Measurements from ENCODE around the gene ADAP1.

ADAP1 gene

DNA sequence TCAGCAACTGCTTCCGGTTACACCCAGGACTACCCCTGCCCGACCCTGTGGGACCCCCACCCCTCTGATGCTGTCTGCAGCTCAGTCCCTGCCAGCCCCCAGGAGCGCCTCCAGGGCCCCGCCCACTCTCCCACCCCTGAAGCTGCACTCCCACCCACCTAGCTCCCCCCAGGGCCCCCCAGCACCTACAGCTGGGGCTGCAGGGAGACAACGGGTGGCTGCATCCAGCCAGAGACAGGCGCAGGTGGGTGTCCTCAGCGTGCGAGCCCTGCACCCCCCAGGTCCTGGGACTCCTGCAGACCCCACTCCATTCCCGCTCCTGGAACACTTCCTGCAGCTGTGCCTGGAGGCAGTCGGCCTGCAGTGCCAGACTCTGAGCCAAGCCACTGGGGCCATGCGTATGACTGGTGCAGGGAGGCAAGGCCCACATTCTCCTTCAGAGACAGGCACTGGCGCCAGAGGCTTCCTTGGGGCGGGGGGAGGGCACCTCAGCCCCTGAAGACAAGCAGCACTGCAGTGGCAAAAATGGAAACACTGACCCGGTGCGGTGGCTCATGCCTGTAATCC, 34.6 kb upstream of the ADAP1 start:
- DNase-seq (ENCODE audit: low read depth in 2 of 2), result no peak

GRCh38 chr7:988426-988911, 34.0 kb upstream of the ADAP1 start:
- DNase-seq (ENCODE audit: low read depth in 2 of 2), result no peak

DNA sequence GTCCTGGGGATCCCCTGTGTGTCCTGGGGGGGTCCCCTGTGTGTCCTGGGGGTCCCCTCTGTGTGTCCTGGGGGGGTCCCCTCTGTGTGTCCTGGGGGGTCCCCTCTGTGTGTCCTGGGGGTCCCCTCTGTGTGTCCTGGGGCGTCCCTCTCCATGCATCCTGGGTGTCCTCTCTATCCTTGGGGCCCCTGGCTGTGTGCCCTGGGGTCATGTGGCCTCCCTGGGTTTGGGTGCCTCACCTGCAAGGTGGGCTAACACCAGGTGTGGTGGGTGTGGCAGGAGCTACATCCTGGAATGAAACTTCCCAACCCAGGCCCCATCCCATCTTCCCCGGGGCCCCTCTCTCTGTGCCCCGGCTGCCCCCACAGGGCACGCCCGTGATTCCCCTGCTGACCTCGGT, 33.4 kb upstream of the ADAP1 start:
- no peak for DNase-seq (ENCODE audit: low read depth in 2 of 2)

- no peak for DNase-seq (ENCODE audit: low read depth in 2 of 2)
Measured at GRCh38 chr7:986766-987751, 32.6 kb upstream of the ADAP1 start.

- DNase-seq (ENCODE audit: low read depth in 2 of 2), result no peak
Measured at GRCh38 chr7:985915-986741, 31.6 kb upstream of the ADAP1 start.

GRCh38 chr7:985127-985416, 30.6 kb upstream of the ADAP1 start:
- DNase-seq (ENCODE audit: low read depth in 2 of 2), result no peak

- no peak for DNase-seq (ENCODE audit: low read depth in 2 of 2)
Measured at GRCh38 chr7:984361-985126, 30.1 kb upstream of the ADAP1 start.

- DNase-seq (ENCODE audit: low read depth in 2 of 2), result no peak
Measured at GRCh38 chr7:983616-984071, 29.2 kb upstream of the ADAP1 start.

DNA sequence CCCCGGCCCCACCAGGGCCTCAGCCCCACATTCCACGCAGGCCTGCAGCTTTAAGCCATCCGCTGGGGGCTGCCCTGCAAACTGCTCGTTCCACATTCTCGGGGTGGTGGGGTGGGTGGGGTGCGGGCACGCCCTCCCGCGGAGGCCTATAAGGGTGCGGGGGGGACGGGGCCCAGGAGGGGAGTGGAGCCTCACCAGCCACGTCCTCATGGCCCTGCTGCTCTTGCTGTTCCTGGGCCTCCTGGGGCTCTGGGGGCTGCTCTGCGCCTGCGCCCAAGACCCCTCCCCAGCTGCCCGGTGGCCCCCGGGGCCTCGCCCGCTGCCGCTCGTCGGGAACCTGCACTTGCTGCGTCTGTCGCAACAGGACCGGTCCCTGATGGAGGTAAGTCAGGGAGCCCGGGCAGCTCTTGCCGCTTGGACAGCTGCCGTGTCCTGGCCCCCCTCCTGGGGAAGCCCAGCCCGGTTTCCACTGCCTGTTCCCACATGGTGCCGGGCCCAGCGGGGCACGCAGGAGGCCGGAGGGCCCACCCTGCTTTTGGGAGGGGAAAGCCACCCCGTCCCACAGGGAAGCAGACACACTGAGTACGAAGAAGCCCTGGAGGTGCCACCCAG, 28.6 kb upstream of the ADAP1 start, which contains the start of gene CYP2W1:
TSS of gene CYP2W1 (plus strand) at position 178 of the 612 bp plus-strand sequence. CDS start at position 209, 31 bp downstream.
- DNase-seq (ENCODE audit: low read depth in 2 of 2), result no peak

- no peak for DNase-seq (ENCODE audit: low read depth in 2 of 2)
Measured at GRCh38 chr7:982511-983003, 28.1 kb upstream of the ADAP1 start.

DNA sequence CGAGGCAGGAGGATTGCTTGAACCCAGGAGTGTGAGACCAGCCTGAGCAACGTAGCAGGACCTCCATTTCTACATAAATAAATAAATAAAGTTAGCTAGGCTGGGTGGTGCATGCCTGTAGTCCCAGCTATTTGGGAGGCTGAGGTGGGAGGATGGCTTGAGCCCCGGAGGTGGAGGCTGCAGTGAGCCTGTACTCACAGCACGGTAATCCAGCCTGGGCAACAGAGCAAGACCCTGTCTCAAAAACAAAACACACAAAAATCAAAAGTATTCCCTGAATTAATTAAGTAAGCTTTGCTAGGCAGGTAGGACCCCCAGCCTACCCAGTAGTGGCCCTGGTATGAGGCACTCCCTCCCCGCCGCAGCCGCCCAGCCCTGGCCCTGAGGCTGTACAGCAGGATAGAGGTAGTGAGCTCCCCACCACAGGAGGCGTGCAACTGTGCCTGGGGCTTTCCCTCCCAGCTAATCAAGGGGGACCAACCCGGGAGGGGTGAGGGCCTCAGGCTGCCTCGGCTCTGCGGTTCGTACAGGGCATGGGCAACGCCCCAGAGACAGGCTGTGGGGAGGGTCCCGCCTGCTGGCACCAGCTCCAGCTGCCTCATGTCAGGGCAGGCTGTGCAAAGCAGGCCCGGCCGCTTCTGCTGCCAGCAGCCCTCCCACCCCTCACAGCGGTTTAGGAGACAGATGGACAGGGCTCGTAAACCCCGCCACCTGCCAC, 27.5 kb upstream of the ADAP1 start:
- DNase-seq (ENCODE audit: low read depth in 2 of 2), result no peak

DNA sequence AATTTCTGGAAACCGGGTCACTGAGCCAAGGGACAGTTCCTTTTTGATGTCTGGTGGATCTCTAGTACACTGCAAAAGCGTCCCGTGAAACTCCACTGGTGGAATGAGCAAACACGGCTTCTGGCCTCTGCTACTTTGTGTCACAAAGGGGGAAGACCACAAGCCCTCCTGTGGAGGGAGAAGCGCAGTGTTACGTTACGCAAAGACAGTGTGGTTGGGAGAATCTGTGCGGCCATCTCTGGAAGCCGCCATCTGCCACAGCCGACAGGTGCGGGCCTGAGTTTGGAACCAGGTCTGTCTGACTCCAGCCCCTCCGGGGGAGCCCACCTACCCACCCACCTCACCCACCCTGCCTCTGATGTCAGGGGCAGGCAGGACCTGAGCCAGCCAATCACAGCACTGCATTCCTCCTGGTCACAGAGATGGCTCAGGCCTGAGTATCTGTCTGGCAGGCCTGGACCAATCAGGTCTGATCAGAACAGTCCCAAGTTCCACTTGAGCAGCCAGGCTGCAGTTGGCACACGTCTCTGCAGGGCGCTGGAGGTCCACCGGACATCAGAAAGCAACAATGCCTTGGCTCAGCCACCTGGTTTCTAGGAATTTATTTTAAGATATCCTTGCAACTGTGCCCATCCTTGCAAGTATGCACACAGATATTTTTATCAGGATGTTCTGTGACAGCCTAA, 25.5 kb upstream of the ADAP1 start:
- DNase-seq (ENCODE audit: low read depth in 2 of 2), result no peak

DNA sequence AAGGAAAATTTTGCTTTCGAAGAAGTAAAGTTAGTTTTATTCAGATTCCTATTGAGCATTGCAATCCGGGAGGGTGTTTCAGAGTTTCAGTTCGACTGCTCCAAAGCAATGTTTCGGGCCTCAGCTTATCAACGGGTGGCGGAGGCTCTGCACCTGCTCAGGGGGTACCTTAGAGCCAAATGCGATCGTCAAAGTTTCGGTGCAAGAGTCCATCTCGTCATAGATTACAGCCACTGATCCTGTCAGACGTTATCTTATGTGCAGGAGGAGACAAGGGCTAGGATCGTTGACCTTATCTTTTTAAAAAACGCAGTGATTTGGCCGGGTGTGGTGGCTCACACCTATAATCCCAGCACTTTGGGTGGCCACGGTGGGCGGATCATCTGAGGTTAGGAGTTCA, 24.7 kb upstream of the ADAP1 start:
- no peak for DNase-seq (ENCODE audit: low read depth in 2 of 2)

GRCh38 chr7:978416-979091, 24.1 kb upstream of the ADAP1 start:
- no peak for DNase-seq (ENCODE audit: low read depth in 2 of 2)

- no peak for DNase-seq (ENCODE audit: low read depth in 2 of 2)
Measured at GRCh38 chr7:978049-978346, 23.5 kb upstream of the ADAP1 start.

DNA sequence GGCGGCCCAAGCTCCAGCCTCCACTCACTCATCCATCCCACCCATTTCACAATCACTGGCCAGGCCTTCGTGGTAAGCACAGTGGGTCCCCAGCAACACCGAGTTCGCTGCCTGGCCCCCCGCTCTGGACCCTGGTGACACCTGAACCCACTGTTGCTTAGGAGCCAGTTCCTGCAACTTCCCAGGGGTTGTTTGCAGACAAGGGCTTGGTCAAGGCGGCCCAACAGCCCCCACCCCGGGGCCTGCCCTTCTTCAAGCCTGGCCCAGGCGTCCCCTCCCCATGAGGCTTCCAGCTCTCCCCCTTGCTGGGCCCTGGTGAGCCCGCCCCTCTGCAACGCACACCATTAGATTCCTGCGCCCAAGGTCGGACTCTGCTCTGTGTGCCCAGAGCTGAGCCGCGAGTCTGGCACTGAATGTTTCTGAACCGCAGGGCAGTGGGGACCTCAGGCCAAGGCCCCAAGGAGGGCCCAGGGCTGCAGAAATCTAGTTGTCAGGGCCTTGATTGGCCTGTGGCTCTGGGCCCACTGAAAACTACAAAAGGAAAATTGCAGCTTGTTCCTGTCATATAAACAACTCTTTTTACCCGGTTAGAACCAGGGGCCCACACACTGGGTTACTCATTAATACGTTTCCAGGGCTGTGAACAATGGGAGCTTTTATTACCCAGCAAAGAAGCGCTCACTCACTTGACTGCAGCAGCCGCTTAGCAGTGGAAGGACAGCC, 23.0 kb upstream of the ADAP1 start:
- no peak for DNase-seq (ENCODE audit: low read depth in 2 of 2)

GRCh38 chr7:976901-977325, 22.4 kb upstream of the ADAP1 start:
- DNase-seq (ENCODE audit: low read depth in 2 of 2), result no peak

DNA sequence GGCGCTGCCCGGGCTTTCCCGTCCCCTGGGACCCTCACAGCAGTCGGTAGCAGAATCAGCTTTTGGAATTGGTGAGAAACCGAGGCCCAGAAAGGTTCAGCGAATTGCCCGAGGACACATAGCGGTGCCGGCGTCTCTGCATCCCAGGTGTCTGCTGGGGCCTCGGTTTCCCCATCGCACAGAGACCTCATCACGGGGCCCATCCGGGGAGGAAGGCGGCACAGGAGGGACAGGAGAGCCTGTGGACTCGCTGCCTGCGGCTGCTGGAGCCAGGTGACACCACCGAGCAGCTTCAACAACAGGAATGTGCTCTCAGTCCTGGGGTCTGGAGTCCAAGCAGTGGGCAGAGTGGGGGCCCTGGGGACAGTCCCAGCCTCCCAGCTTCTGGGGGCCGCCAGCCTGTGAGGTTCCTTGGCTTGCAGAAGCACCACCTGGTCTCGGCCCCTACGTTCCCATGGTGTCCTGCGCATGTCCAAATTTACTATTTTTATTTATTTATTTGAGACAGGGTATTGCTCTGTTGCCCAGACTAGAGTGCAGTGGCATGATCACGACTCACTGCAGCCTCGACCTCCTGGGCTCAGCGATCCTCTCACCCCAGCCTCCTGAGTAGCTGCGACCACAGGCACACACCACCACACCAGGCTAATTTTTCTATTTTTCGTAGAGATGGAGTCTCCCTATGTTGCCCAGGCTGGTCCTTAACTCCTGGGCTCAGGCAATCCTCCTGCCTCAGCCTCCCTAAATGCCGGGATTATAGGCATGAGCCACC, 21.4 kb upstream of the ADAP1 start:
- DNase-seq (ENCODE audit: low read depth in 2 of 2), result no peak

Measured in stimulated activated CD4-positive, alpha-beta T cell treated with anti-CD3 and anti-CD28 coated beads, Interleukin-1b, Interleukin-23, amount 100 ng/mL, for 1 hour (primary cell).